ENCODE data around the gene PLCD1. TPM values are rescaled to one million over a fixed set of nuclear protein-coding genes. Genes with fewer than 3 reads are reported as not detected.
"Not testable (repeated sequence)": the region's sequence is repeated elsewhere in the genome, so short reads cannot be mapped to it uniquely, and the experiment has no call there.

The PLCD1 gene
- total and polyA plus RNA-seq, 5 donors from 2014 or later, result 26.2 to 47.5 (median 29.7) TPM

DNA sequence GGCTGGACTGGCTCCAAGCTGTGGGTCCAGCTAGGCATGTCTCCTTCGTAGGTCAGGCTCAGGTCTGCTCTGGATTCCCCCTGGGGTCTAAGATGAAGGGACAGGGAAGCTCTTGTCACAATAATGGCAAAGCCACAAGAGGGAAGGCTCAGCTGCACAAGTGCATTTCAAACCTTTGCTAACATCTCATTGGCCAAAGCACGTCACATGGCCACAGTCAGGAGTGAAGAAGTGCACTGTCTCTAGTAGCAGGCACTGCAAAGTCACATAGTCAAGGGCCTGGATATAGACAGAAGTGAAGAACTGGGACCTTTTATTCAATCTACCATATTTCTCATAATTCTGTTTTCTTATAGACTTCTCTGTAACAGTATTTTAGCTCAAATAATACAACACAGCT lies 29.7 kb upstream of the PLCD1 start:
- Mint-ChIP-seq H3K27me3 (no peaks in the 10 kb centered on the region), H3K27ac (peak overlapping the region in 1 of 3 donors; percentile 71), H3K9me3 (peaks cover 0 to 1% (median 0%) of the 10 kb centered on the region in 7 donors), H3K4me3 (no peak overlapping the region), H3K4me1 (peaks cover 0 to 4% (median 1%) of the 10 kb centered on the region in 4 donors), H3K36me3 (peaks cover 14% of the 10 kb centered on the region)
- Histone ChIP-seq H3K27ac (ENCODE audit: insufficient read depth, low read length, poor library complexity, severe bottlenecking) (no peak overlapping the region), H3K4me1 (ENCODE audit: control insufficient read depth, insufficient read depth, low read length, poor library complexity, severe bottlenecking) (no peaks in the 10 kb centered on the region), H3K4me3 (ENCODE audit: low read depth, low read length) (no peak overlapping the region), H3K36me3 (ENCODE audit: control insufficient read depth, insufficient read depth, low read length) (no peaks in the 10 kb centered on the region), H3K27me3 (ENCODE audit: control insufficient read depth, insufficient read depth, low read length) (no peaks in the 10 kb centered on the region), H3K9me3 (ENCODE audit: control insufficient read depth in 2 of 2, low read length in 2 of 2) (no peaks in the 10 kb centered on the region)
- ATAC-seq (ENCODE audit: low read depth in 2 of 2), result no peak
- no peak for DNase-seq

GRCh38 chr3:38054499-38055001 lies 25.1 kb upstream of the PLCD1 start:
- Mint-ChIP-seq H3K27ac (no peak overlapping the region), H3K27me3 (no peaks in the 10 kb centered on the region), H3K9me3 (peaks cover 0 to 2% (median 0%) of the 10 kb centered on the region in 7 donors), H3K4me3 (no peak overlapping the region), H3K4me1 (no peaks in the 10 kb centered on the region), H3K36me3 (peaks cover 3% of the 10 kb centered on the region)
- no peak for DNase-seq
- Histone ChIP-seq H3K36me3 (ENCODE audit: control insufficient read depth, insufficient read depth, low read length) (no peaks in the 10 kb centered on the region), H3K4me3 (ENCODE audit: low read depth, low read length) (no peak overlapping the region), H3K27me3 (ENCODE audit: control insufficient read depth, insufficient read depth, low read length) (no peaks in the 10 kb centered on the region), H3K27ac (ENCODE audit: insufficient read depth, low read length, poor library complexity, severe bottlenecking) (no peak overlapping the region), H3K9me3 (ENCODE audit: control insufficient read depth in 2 of 2, low read length in 2 of 2) (no peaks in the 10 kb centered on the region), H3K4me1 (ENCODE audit: control insufficient read depth, insufficient read depth, low read length, poor library complexity, severe bottlenecking) (no peaks in the 10 kb centered on the region)
- no peak for ATAC-seq (ENCODE audit: low read depth in 2 of 2)

- not testable (repeated sequence) for H3K27me3 ChIP-seq (ENCODE audit: control insufficient read depth, insufficient read depth, low read length); H3K4me1 ChIP-seq (ENCODE audit: control insufficient read depth, insufficient read depth, low read length, poor library complexity, severe bottlenecking); H3K4me1 Mint-ChIP-seq; H3K36me3 ChIP-seq (ENCODE audit: control insufficient read depth, insufficient read depth, low read length); H3K9me3 ChIP-seq (ENCODE audit: control insufficient read depth in 2 of 2, low read length in 2 of 2); H3K36me3 Mint-ChIP-seq; ATAC-seq (ENCODE audit: low read depth in 2 of 2); DNase-seq; H3K4me3 Mint-ChIP-seq; H3K27ac Mint-ChIP-seq; H3K27ac ChIP-seq (ENCODE audit: insufficient read depth, low read length, poor library complexity, severe bottlenecking); H3K27me3 Mint-ChIP-seq; H3K9me3 Mint-ChIP-seq; H3K4me3 ChIP-seq (ENCODE audit: low read depth, low read length)
Measured at GRCh38 chr3:38053813-38054498, 24.5 kb upstream of the PLCD1 start.

DNA sequence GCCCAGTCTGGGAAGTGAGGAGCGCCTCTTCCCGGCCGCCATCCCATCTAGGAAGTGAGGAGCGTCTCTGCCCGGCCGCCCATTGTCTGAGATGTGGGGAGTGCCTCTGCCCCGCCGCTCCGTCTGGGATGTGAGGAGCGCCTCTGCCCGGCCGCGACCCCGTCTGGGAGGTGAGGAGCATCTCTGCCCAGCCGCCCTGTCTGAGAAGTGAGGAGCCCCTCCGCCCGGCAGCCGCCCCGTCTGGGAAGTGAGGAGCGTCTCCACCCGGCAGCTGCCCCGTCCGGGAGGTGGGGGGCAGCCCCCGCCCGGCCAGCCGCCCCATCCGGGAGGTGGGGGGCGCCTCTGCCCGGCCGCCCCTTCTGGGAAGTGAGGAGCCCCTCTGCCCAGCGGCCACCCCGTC lies 23.8 kb upstream of the PLCD1 start:
- H3K27ac ChIP-seq (ENCODE audit: insufficient read depth, low read length, poor library complexity, severe bottlenecking); H3K36me3 Mint-ChIP-seq; H3K4me1 ChIP-seq (ENCODE audit: control insufficient read depth, insufficient read depth, low read length, poor library complexity, severe bottlenecking); ATAC-seq (ENCODE audit: low read depth in 2 of 2); H3K4me3 Mint-ChIP-seq; H3K4me3 ChIP-seq (ENCODE audit: low read depth, low read length); H3K9me3 Mint-ChIP-seq; H3K9me3 ChIP-seq (ENCODE audit: control insufficient read depth in 2 of 2, low read length in 2 of 2); H3K27me3 Mint-ChIP-seq; H3K27me3 ChIP-seq (ENCODE audit: control insufficient read depth, insufficient read depth, low read length); DNase-seq; H3K27ac Mint-ChIP-seq; H3K4me1 Mint-ChIP-seq; H3K36me3 ChIP-seq (ENCODE audit: control insufficient read depth, insufficient read depth, low read length): not testable (repeated sequence)

- Histone ChIP-seq H3K27me3 (ENCODE audit: control insufficient read depth, insufficient read depth, low read length) (no peaks in the 10 kb centered on the region), H3K4me1 (ENCODE audit: control insufficient read depth, insufficient read depth, low read length, poor library complexity, severe bottlenecking) (no peaks in the 10 kb centered on the region), H3K27ac (ENCODE audit: insufficient read depth, low read length, poor library complexity, severe bottlenecking) (no peak overlapping the region), H3K9me3 (ENCODE audit: control insufficient read depth in 2 of 2, low read length in 2 of 2) (no peaks in the 10 kb centered on the region), H3K4me3 (ENCODE audit: low read depth, low read length) (no peak overlapping the region), H3K36me3 (ENCODE audit: control insufficient read depth, insufficient read depth, low read length) (no peaks in the 10 kb centered on the region)
- Mint-ChIP-seq H3K4me1 (peaks cover 0 to 3% (median 0%) of the 10 kb centered on the region in 4 donors), H3K9me3 (peaks cover 0 to 2% (median 0%) of the 10 kb centered on the region in 7 donors), H3K27me3 (peaks cover 7% of the 10 kb centered on the region), H3K4me3 (peak overlapping the region in 1 of 4 donors; percentile 7), H3K27ac (no peak overlapping the region), H3K36me3 (peaks cover 11% of the 10 kb centered on the region)
- no peak for ATAC-seq (ENCODE audit: low read depth in 2 of 2)
- DNase-seq, result no peak
Measured at GRCh38 chr3:38051131-38051530, 21.7 kb upstream of the PLCD1 start.

- no peaks in the 10 kb centered on the region for H3K4me1 ChIP-seq (ENCODE audit: control insufficient read depth, insufficient read depth, low read length, poor library complexity, severe bottlenecking)
- H3K27me3 Mint-ChIP-seq, result peaks cover 8% of the 10 kb centered on the region
- H3K36me3 ChIP-seq (ENCODE audit: control insufficient read depth, insufficient read depth, low read length), result no peaks in the 10 kb centered on the region
- H3K4me3 Mint-ChIP-seq, result no peak overlapping the region
- H3K27me3 ChIP-seq (ENCODE audit: control insufficient read depth, insufficient read depth, low read length), result no peaks in the 10 kb centered on the region
- DNase-seq (no peak), ATAC-seq (ENCODE audit: low read depth in 2 of 2) (no peak)
- H3K9me3 Mint-ChIP-seq, result peaks cover 0 to 2% (median 0%) of the 10 kb centered on the region in 7 donors
- H3K4me3 ChIP-seq (ENCODE audit: low read depth, low read length), result no peak overlapping the region
- H3K9me3 ChIP-seq (ENCODE audit: control insufficient read depth in 2 of 2, low read length in 2 of 2), result no peaks in the 10 kb centered on the region
- no peak overlapping the region for H3K27ac ChIP-seq (ENCODE audit: insufficient read depth, low read length, poor library complexity, severe bottlenecking)
- no peak overlapping the region for H3K27ac Mint-ChIP-seq
- peaks cover 20% of the 10 kb centered on the region for H3K36me3 Mint-ChIP-seq
- peaks cover 0 to 3% (median 0%) of the 10 kb centered on the region in 4 donors for H3K4me1 Mint-ChIP-seq
Measured at GRCh38 chr3:38049358-38050126, 20.1 kb upstream of the PLCD1 start.

GRCh38 chr3:38047896-38048295 lies 18.5 kb upstream of the PLCD1 start:
- Mint-ChIP-seq H3K9me3 (peaks cover 0 to 2% (median 0%) of the 10 kb centered on the region in 7 donors), H3K4me3 (no peak overlapping the region), H3K4me1 (peaks cover 0 to 3% (median 0%) of the 10 kb centered on the region in 4 donors), H3K36me3 (peaks cover 20% of the 10 kb centered on the region), H3K27ac (no peak overlapping the region), H3K27me3 (peaks cover 10% of the 10 kb centered on the region)
- Histone ChIP-seq H3K4me1 (ENCODE audit: control insufficient read depth, insufficient read depth, low read length, poor library complexity, severe bottlenecking) (no peaks in the 10 kb centered on the region), H3K36me3 (ENCODE audit: control insufficient read depth, insufficient read depth, low read length) (no peaks in the 10 kb centered on the region), H3K27ac (ENCODE audit: insufficient read depth, low read length, poor library complexity, severe bottlenecking) (no peak overlapping the region), H3K4me3 (ENCODE audit: low read depth, low read length) (no peak overlapping the region), H3K27me3 (ENCODE audit: control insufficient read depth, insufficient read depth, low read length) (no peaks in the 10 kb centered on the region), H3K9me3 (ENCODE audit: control insufficient read depth in 2 of 2, low read length in 2 of 2) (no peaks in the 10 kb centered on the region)
- ATAC-seq (ENCODE audit: low read depth in 2 of 2) (no peak), DNase-seq (no peak)
